Measurements from ENCODE around the gene VTI1A. TPM values are rescaled to one million over a fixed set of nuclear protein-coding genes. Genes with fewer than 3 reads are reported as not detected.

Gene VTI1A
- total RNA-seq, 1 donor from 2014 or later: 22.7 TPM

GRCh38 chr10:112546474-112546873, 99.5 kb downstream of the VTI1A start:
- Mint-ChIP-seq H3K27ac (ENCODE audit: unreplicated experiment) (peak overlapping the region; percentile 79), H3K4me3 (ENCODE audit: unreplicated experiment) (no peak overlapping the region), H3K4me1 (ENCODE audit: low read depth) (peaks cover 8% of the 10 kb centered on the region), H3K27me3 (ENCODE audit: low read depth) (no peaks in the 10 kb centered on the region), H3K9me3 (ENCODE audit: low read depth) (no peaks in the 10 kb centered on the region), H3K36me3 (ENCODE audit: low read depth) (peaks cover 2% of the 10 kb centered on the region)
- no peak for DNase-seq (ENCODE audit: low spot score)
- TF ChIP-seq CTCF (IDR thresholded peaks at IDR 0.05): no peak

GRCh38 chr10:112548535-112549276, 101.7 kb downstream of the VTI1A start:
- Mint-ChIP-seq H3K27ac (ENCODE audit: unreplicated experiment) (no peak overlapping the region), H3K27me3 (ENCODE audit: low read depth) (no peaks in the 10 kb centered on the region), H3K4me1 (ENCODE audit: low read depth) (peaks cover 8% of the 10 kb centered on the region), H3K4me3 (ENCODE audit: unreplicated experiment) (no peak overlapping the region), H3K36me3 (ENCODE audit: low read depth) (no peaks in the 10 kb centered on the region), H3K9me3 (ENCODE audit: low read depth) (no peaks in the 10 kb centered on the region)
- DNase-seq (ENCODE audit: low spot score): no peak
- no peak for TF ChIP-seq CTCF (IDR thresholded peaks at IDR 0.05)

- no peaks in the 10 kb centered on the region for H3K36me3 Mint-ChIP-seq (ENCODE audit: low read depth)
- TF ChIP-seq CTCF (IDR thresholded peaks at IDR 0.05): no peak
- no peak for DNase-seq (ENCODE audit: low spot score)
- H3K27me3 Mint-ChIP-seq (ENCODE audit: low read depth): no peaks in the 10 kb centered on the region
- no peaks in the 10 kb centered on the region for H3K4me1 Mint-ChIP-seq (ENCODE audit: low read depth)
- H3K4me3 Mint-ChIP-seq (ENCODE audit: unreplicated experiment): no peak overlapping the region
- no peaks in the 10 kb centered on the region for H3K9me3 Mint-ChIP-seq (ENCODE audit: low read depth)
- no peak overlapping the region for H3K27ac Mint-ChIP-seq (ENCODE audit: unreplicated experiment)
Measured at GRCh38 chr10:112552593-112553110, 105.6 kb downstream of the VTI1A start.

- no peak for TF ChIP-seq CTCF (IDR thresholded peaks at IDR 0.05)
- no peak overlapping the region for H3K27ac Mint-ChIP-seq (ENCODE audit: unreplicated experiment)
Measured at GRCh38 chr10:112553315-112553714, 106.3 kb downstream of the VTI1A start.

GRCh38 chr10:112554263-112554662, 107.2 kb downstream of the VTI1A start:
- Mint-ChIP-seq H3K4me3 (ENCODE audit: unreplicated experiment) (no peak overlapping the region), H3K9me3 (ENCODE audit: low read depth) (no peaks in the 10 kb centered on the region), H3K27me3 (ENCODE audit: low read depth) (no peaks in the 10 kb centered on the region), H3K36me3 (ENCODE audit: low read depth) (no peaks in the 10 kb centered on the region), H3K27ac (ENCODE audit: unreplicated experiment) (no peak overlapping the region), H3K4me1 (ENCODE audit: low read depth) (no peaks in the 10 kb centered on the region)
- no peak for TF ChIP-seq CTCF (IDR thresholded peaks at IDR 0.05)
- no peak for DNase-seq (ENCODE audit: low spot score)

More at GRCh38 chr10:112553315-112553714, 106.3 kb downstream of the VTI1A start:
- no peak for DNase-seq (ENCODE audit: low spot score)
- Mint-ChIP-seq H3K9me3 (ENCODE audit: low read depth) (no peaks in the 10 kb centered on the region), H3K36me3 (ENCODE audit: low read depth) (no peaks in the 10 kb centered on the region), H3K27me3 (ENCODE audit: low read depth) (no peaks in the 10 kb centered on the region), H3K4me3 (ENCODE audit: unreplicated experiment) (no peak overlapping the region), H3K4me1 (ENCODE audit: low read depth) (no peaks in the 10 kb centered on the region)
